RWPE2 (cell line): ENCODE results near the gene IRF2BP2.
"Not testable (repeated sequence)": the region's sequence is repeated elsewhere in the genome, so short reads cannot be mapped to it uniquely, and the experiment has no call there.

Experiments
- ATAC-seq: fragments of 200-7000 bp; cut with Tn5 transposase; 3 replicates; pipeline ENCODE4 v1.9.1; 2021; ENCODE audit warnings: low read depth
- DNase-seq: peaks from one replicate; pipeline ENCODE4 v3.0.0-alpha.2; 2020; ENCODE audit warnings: low spot score
- H3K27ac ChIP-seq: fragments of 450-650 bp; 2 replicates; pipeline ENCODE4 v1.5.1; 2017; ENCODE audit warnings: mild to moderate bottlenecking; ENCODE audit not compliant: poor library complexity, severe bottlenecking
- H3K27me3 ChIP-seq: fragments of 250-450 bp; sonication (Bioruptor Pico); 2 replicates; pipeline ENCODE4 v1.5.1; 2021; ENCODE audit warnings: mild to moderate bottlenecking, moderate library complexity; ENCODE audit not compliant: insufficient read depth, poor library complexity, severe bottlenecking
- H3K36me3 ChIP-seq: fragments of 250-450 bp; sonication (Bioruptor Pico); 2 replicates; pipeline ENCODE4 v1.5.1; 2020; ENCODE audit warnings: low read depth, mild to moderate bottlenecking, moderate library complexity
- H3K4me1 ChIP-seq: fragments of 250-450 bp; sonication (Bioruptor Pico); 2 replicates; pipeline ENCODE4 v1.5.1; 2021; ENCODE audit warnings: mild to moderate bottlenecking, moderate library complexity; ENCODE audit not compliant: insufficient read depth, poor library complexity, severe bottlenecking
- H3K4me3 ChIP-seq: fragments of 250-450 bp; sonication (Bioruptor Pico); 2 replicates; pipeline ENCODE4 v1.5.1; 2021; ENCODE audit warnings: mild to moderate bottlenecking, moderate library complexity; ENCODE audit not compliant: severe bottlenecking
- H3K9me3 ChIP-seq: fragments of 250-450 bp; sonication (Bioruptor Pico); 2 replicates; pipeline ENCODE4 v1.5.1; 2021; ENCODE audit warnings: mild to moderate bottlenecking, moderate library complexity; ENCODE audit not compliant: severe bottlenecking
- CTCF ChIP-seq: fragments of 450-650 bp; IDR thresholded peaks from one replicate; pipeline ENCODE4 v1.5.1; 2017; ENCODE audit warnings: mild to moderate bottlenecking, moderate library complexity; ENCODE audit not compliant: poor library complexity, severe bottlenecking

The IRF2BP2 gene

GRCh38 chr1:234599617-234600417 lies 10.2 kb downstream of the IRF2BP2 start:
- H3K36me3 ChIP-seq = peaks cover 31% of the 10 kb centered on the region
- peak overlapping the region; percentile 98 for H3K27ac ChIP-seq
- DNase-seq = peak; percentile 62
- ATAC-seq = peak; percentile 74
- no peaks in the 10 kb centered on the region for H3K9me3 ChIP-seq
- TF ChIP-seq CTCF = no peak
- peaks cover 43% of the 10 kb centered on the region for H3K4me1 ChIP-seq
- H3K27me3 ChIP-seq = no peaks in the 10 kb centered on the region
- H3K4me3 ChIP-seq = peak overlapping the region; percentile 29

- DNase-seq = no peak
- H3K9me3 ChIP-seq = no peaks in the 10 kb centered on the region
- no peak for TF ChIP-seq CTCF
- H3K4me1 ChIP-seq = peaks cover 43% of the 10 kb centered on the region
- ATAC-seq = no peak
- peaks cover 24% of the 10 kb centered on the region for H3K36me3 ChIP-seq
- no peaks in the 10 kb centered on the region for H3K27me3 ChIP-seq
- H3K4me3 ChIP-seq = peak overlapping the region; percentile 29
- peak overlapping the region; percentile 98 for H3K27ac ChIP-seq
These were observed 10.9 kb downstream of the IRF2BP2 start for GRCh38 chr1:234598974-234599616.

GRCh38 chr1:234597894-234598293 lies 12.1 kb downstream of the IRF2BP2 start:
- no peak overlapping the region for H3K4me3 ChIP-seq
- H3K27ac ChIP-seq = peak overlapping the region; percentile 98
- peak; percentile 41 for TF ChIP-seq CTCF
- H3K36me3 ChIP-seq = peaks cover 14% of the 10 kb centered on the region
- DNase-seq = no peak
- no peaks in the 10 kb centered on the region for H3K9me3 ChIP-seq
- ATAC-seq = no peak
- H3K4me1 ChIP-seq = peaks cover 34% of the 10 kb centered on the region
- no peaks in the 10 kb centered on the region for H3K27me3 ChIP-seq

- TF ChIP-seq CTCF = no peak
These were observed 14.1 kb downstream of the IRF2BP2 start for GRCh38 chr1:234595899-234596298.

GRCh38 chr1:234594575-234594974 lies 15.4 kb downstream of the IRF2BP2 start:
- H3K27me3 ChIP-seq, DNase-seq, H3K9me3 ChIP-seq, H3K4me3 ChIP-seq, H3K27ac ChIP-seq, ATAC-seq, H3K36me3 ChIP-seq: not testable (repeated sequence)
- H3K4me1 ChIP-seq = peaks cover 12% of the 10 kb centered on the region

More at GRCh38 chr1:234595899-234596298, 14.1 kb downstream of the IRF2BP2 start:
- H3K4me3 ChIP-seq = no peak overlapping the region
- no peak for ATAC-seq
- no peak for DNase-seq
- no peaks in the 10 kb centered on the region for H3K9me3 ChIP-seq
- no peaks in the 10 kb centered on the region for H3K27me3 ChIP-seq
- no peaks in the 10 kb centered on the region for H3K36me3 ChIP-seq
- peaks cover 16% of the 10 kb centered on the region for H3K4me1 ChIP-seq
- no peak overlapping the region for H3K27ac ChIP-seq
